ENCODE data around the gene CEP72. TPM values are rescaled to one million over a fixed set of nuclear protein-coding genes. Genes with fewer than 3 reads are reported as not detected.
A peak's percentile ranks its signal among the peaks of the same experiment; 100 is the strongest.

CEP72 gene
- total and polyA plus RNA-seq, 2 of the 13 experiments (the other 11 are each of a cell fraction or from before 2014, with no cell fraction given): 3.4 to 9.4 TPM

DNA sequence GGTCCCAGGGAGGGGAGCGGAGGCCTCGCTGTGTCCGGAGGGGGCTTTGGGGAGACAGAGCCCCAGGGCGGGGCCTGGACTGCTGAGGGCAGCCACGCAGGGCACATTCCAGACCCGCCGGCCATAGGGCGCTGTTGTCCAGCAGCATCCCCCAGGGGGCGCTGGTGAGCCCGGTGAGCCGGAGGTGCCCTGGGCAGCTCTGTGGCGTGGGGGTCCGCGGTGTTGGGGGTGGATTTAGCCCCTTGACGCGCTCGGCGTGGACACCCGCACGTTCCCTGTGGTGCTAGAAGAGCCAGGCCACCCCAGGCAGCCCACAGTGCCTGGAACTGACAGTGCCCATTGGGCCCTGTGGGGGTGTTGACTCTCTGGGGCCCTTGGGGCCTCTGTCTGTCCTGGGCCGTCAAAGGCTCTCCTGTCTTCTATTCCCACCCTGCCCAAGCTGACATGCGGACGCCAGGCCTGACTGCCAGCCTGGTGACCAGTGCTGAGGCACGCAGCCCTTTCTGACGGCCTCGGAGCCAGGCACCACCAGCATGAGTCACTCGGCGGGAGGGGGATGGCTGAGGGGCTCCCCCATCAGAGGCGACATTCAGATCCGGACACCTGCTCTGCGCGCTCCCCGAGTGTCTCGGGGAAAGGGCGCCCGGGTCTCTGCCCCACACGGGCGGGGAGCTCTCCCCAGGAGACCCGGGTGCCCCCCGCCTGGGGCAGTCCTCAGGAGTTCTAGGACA, 57.1 kb downstream of the CEP72 start (continued):
- TF ChIP-seq, protein P1, sequence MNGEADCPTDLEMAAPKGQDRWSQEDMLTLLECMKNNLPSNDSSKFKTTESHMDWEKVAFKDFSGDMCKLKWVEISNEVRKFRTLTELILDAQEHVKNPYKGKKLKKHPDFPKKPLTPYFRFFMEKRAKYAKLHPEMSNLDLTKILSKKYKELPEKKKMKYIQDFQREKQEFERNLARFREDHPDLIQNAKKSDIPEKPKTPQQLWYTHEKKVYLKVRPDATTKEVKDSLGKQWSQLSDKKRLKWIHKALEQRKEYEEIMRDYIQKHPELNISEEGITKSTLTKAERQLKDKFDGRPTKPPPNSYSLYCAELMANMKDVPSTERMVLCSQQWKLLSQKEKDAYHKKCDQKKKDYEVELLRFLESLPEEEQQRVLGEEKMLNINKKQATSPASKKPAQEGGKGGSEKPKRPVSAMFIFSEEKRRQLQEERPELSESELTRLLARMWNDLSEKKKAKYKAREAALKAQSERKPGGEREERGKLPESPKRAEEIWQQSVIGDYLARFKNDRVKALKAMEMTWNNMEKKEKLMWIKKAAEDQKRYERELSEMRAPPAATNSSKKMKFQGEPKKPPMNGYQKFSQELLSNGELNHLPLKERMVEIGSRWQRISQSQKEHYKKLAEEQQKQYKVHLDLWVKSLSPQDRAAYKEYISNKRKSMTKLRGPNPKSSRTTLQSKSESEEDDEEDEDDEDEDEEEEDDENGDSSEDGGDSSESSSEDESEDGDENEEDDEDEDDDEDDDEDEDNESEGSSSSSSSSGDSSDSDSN (CRISPR knock-in tag; IDR thresholded peaks at IDR 0.05): no peak
- TF ChIP-seq ZBED4 (CRISPR knock-in tag; IDR thresholded peaks at IDR 0.05; ENCODE audit: borderline replicate concordance) (no peak), ZNF430 (CRISPR knock-in tag; IDR thresholded peaks at IDR 0.05) (no peak), PAF1 (CRISPR knock-in tag; IDR thresholded peaks at IDR 0.05) (no peak), KAT8 (CRISPR knock-in tag; IDR thresholded peaks at IDR 0.05) (no peak), AHR (CRISPR knock-in tag; IDR thresholded peaks at IDR 0.05) (no peak), FOSL2 (CRISPR knock-in tag; IDR thresholded peaks at IDR 0.05) (0 out of 2 replicates have a peak, but pooled peaks have one; percentile 12), ATAD3A (CRISPR knock-in tag; IDR thresholded peaks at IDR 0.05) (no peak), POLR2AphosphoS5 (IDR thresholded peaks at IDR 0.05; ENCODE audit: low read depth, low read length) (no peak), ZNF605 (CRISPR knock-in tag; IDR thresholded peaks at IDR 0.05) (no peak), HNRNPK (IDR thresholded peaks at IDR 0.05; ENCODE audit: low read depth, low read length, poor library complexity, severe bottlenecking) (no peak), HOXA9 (CRISPR knock-in tag; IDR thresholded peaks at IDR 0.05; ENCODE audit: borderline replicate concordance) (no peak), ZNF607 (CRISPR knock-in tag; IDR thresholded peaks at IDR 0.05; ENCODE audit: borderline replicate concordance) (no peak), ZNF878 (CRISPR knock-in tag; IDR thresholded peaks at IDR 0.05) (no peak)
- TF ChIP-seq, protein P2, sequence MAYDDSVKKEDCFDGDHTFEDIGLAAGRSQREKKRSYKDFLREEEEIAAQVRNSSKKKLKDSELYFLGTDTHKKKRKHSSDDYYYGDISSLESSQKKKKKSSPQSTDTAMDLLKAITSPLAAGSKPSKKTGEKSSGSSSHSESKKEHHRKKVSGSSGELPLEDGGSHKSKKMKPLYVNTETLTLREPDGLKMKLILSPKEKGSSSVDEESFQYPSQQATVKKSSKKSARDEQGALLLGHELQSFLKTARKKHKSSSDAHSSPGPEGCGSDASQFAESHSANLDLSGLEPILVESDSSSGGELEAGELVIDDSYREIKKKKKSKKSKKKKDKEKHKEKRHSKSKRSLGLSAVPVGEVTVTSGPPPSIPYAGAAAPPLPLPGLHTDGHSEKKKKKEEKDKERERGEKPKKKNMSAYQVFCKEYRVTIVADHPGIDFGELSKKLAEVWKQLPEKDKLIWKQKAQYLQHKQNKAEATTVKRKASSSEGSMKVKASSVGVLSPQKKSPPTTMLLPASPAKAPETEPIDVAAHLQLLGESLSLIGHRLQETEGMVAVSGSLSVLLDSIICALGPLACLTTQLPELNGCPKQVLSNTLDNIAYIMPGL (CRISPR knock-in tag; IDR thresholded peaks at IDR 0.05; ENCODE audit: borderline replicate concordance in 1 of 2, low read depth in 1 of 2): no peak
- TF ChIP-seq, protein P3, sequence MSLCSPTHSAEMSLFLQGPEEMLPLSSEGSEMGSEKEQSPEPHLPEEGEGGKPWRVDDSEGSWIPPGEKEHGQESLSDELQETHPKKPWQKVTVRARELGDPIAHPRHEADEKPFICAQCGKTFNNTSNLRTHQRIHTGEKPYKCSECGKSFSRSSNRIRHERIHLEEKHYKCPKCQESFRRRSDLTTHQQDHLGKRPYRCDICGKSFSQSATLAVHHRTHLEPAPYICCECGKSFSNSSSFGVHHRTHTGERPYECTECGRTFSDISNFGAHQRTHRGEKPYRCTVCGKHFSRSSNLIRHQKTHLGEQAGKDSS (CRISPR knock-in tag; IDR thresholded peaks at IDR 0.05; ENCODE audit: borderline replicate concordance, low read depth): no peak
- TF ChIP-seq, protein P4, sequence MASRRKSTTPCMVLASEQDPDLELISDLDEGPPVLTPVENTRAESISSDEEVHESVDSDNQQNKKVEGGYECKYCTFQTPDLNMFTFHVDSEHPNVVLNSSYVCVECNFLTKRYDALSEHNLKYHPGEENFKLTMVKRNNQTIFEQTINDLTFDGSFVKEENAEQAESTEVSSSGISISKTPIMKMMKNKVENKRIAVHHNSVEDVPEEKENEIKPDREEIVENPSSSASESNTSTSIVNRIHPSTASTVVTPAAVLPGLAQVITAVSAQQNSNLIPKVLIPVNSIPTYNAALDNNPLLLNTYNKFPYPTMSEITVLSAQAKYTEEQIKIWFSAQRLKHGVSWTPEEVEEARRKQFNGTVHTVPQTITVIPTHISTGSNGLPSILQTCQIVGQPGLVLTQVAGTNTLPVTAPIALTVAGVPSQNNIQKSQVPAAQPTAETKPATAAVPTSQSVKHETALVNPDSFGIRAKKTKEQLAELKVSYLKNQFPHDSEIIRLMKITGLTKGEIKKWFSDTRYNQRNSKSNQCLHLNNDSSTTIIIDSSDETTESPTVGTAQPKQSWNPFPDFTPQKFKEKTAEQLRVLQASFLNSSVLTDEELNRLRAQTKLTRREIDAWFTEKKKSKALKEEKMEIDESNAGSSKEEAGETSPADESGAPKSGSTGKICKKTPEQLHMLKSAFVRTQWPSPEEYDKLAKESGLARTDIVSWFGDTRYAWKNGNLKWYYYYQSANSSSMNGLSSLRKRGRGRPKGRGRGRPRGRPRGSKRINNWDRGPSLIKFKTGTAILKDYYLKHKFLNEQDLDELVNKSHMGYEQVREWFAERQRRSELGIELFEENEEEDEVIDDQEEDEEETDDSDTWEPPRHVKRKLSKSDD (CRISPR knock-in tag; IDR thresholded peaks at IDR 0.05; ENCODE audit: low read depth): no peak

Data from HepG2 (cell line).